Activated CD4-positive, alpha-beta T cell treated with anti-CD3 and anti-CD28 coated beads, Interleukin-2, amount 50 U/mL, for 48 hours (primary cell): Measurements from ENCODE around the gene PPP1R3G.
"Not testable (repeated sequence)": the region's sequence is repeated elsewhere in the genome, so short reads cannot be mapped to it uniquely, and the experiment has no call there.

ENCODE experiments used
- DNase-seq, 2 experiments: peaks; one replicate each; pipeline ENCODE4 v3.0.0-alpha.2; 2020

The PPP1R3G gene

DNA sequence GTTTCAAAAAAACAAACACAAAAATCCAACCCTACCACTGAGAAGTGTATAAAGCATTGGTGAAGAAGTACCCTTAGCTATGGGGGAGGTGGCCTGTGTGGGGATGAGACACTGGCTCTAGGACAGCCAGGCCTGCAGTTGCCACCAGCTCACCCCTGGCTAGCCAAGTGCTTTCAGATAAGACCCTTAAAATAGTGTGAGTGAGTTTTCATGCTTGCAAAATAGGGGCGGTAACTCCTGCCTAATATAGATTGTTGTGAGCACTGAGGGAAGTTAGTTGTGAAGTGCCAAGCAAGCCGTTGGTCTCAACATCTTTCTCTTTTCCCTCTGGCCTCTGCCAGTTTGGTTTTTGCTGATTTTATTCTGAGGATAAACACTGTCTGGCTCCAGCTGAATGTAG lies 11.3 kb downstream of the PPP1R3G start:
- no peak for DNase-seq

GRCh38 chr6:5098501-5099270 lies 13.5 kb downstream of the PPP1R3G start:
- DNase-seq = no peak

GRCh38 chr6:5099537-5099936 lies 14.4 kb downstream of the PPP1R3G start:
- no peak for DNase-seq

DNA sequence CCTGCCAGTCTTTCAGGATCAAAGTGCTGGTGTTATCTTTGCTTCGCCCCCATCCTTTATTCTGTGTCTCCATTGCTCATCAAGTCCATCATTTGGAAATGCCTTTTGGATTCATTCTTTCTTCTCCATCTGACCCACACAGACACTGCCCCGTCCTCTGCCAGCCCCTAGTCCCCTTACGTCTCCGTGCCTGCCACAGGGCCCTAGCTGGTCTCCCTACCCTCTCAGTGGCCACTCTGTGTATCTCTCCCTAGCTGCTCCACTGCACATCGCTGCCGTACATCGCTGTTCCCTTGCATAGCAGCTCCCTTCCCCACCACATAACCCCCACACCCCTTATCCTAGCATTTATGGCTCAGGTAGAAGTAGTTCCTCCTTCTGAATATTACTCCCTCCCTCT lies 15.7 kb downstream of the PPP1R3G start:
- no peak for DNase-seq

DNA sequence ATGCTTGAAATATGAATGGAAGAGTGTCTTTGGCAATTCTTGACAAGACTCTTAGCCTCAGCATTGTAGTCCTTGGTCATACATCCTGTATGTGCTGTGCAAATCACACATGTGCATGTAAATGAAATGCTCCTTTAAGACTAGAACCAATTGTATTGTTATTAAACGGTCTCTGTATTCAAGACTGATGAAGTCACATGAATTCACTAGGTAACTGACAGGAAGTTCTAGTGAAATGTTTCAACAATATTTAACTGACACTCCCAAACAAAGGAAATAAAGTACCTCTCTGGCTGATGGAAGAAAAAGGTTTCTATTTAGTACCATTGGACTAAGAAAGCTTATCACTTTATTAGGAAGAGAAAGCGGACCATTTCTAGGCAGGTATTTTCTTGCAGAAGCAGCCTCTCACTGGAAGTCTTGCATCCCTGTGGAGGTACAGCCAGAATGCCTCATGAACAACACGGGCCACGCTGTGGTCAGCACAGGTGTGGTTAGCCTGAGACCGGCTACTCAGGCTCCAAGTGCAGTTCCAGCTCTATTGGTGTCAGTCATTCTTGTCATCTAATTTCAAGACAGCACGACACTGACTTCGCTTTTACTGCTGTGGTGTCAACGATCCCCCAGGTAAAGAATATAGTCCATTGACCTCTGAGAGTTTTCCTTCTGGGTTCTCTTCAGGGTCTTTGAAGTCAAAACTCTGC lies 17.3 kb downstream of the PPP1R3G start:
- DNase-seq = no peak

- DNase-seq = no peak
Observed at GRCh38 chr6:5103250-5103649, 18.1 kb downstream of the PPP1R3G start.

GRCh38 chr6:5104667-5105066 lies 19.5 kb downstream of the PPP1R3G start:
- DNase-seq = no peak

DNA sequence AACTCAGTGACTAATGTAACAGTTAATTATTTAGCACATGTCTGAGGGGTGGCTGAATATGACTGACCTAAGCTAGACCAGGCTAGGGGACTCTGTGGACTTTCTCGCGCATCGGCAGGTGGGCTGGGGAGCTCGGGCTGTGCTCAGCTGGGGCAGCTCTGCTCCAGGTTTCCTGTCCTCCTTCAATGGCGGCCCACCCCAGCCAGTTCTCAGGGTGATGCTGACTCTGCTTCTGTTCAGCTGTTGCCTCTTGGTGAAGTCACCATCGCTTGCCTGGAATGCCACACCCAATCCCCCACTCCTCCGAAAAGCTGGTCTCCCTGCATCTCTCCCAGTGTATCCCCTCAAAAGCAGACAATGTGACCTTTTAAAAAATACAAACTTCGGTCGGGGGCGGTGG lies 20.0 kb downstream of the PPP1R3G start:
- no peak for DNase-seq

DNA sequence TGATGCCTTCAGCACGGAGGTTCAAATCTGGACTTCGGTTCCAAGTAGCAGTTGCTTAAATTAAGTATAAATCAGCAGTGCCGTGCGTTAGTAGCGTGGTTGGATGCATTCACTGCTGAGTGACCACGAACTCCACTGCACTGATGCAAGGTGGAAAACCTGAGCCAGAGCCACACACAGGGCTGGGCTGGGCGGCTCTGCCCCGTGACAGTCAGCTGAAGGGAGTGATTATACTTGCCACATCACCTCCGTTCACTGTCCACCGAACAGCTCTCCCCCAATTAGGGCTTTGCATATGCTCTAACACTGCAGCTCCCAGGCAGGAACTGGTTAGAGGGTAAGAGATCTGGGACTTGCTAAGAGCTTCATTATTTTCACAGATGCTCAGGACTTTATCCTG lies 22.2 kb downstream of the PPP1R3G start:
- DNase-seq = no peak

DNA sequence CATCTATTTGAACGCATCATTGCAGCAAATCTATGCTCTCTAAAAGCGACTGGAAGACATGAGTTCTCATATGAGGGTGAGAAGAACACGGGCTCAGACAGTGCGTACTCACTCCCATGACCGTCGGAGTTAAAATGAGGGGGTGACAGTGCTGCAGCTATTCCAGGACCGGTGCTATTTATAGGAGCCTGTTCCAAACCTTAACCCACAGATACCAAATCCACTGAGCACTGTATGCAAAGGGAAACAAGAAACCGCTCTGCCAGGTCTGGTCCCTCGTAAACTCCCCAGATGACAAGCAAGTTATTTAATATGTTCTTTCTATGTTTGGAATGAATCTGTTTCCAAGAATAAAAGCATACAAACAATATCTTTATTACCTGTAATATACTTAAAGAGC lies 22.9 kb downstream of the PPP1R3G start:
- no peak for DNase-seq

GRCh38 chr6:5108536-5109150 lies 23.5 kb downstream of the PPP1R3G start:
- DNase-seq = no peak

- DNase-seq = no peak
Observed at GRCh38 chr6:5109436-5109835, 24.3 kb downstream of the PPP1R3G start.

DNA sequence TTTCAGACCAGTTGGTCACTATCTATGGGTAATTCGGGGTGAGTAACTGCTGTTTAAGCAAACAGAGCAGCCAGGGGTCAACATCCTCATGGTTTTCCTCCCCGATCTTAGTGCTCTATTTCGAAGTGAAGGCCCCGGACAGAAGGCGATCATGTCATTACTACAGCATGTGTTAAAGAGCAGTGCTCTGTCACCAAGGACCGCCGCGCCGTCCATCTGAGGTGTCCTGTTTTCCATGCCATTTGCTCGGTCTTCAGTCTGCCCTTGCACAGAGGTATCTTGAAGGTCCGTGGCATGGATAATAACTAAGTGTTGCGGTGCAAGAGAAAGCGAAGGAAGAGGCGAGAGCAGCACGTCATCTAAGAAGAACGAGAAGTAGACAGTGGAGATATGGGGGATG lies 25.1 kb downstream of the PPP1R3G start:
- no peak for DNase-seq

DNA sequence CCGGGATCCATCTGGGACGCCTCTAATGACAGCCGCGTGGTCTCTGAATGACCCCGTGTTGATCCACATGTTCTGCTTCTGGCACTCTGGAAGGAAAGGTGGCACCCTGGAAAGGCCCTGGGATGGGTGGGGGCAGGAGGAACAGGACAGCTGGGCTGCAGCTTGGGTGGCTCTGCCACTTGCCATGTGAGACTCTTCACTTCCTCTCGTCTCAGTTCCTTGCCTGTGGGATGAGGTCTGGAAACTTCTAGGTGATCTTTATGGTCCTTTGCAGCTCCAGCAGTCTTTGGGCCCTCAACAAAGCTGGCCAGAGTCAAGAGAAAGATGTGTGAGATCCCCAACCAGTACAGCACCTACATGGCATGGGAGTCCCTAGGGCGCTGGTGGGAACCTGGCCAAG lies 26.5 kb downstream of the PPP1R3G start:
- DNase-seq = no peak

DNA sequence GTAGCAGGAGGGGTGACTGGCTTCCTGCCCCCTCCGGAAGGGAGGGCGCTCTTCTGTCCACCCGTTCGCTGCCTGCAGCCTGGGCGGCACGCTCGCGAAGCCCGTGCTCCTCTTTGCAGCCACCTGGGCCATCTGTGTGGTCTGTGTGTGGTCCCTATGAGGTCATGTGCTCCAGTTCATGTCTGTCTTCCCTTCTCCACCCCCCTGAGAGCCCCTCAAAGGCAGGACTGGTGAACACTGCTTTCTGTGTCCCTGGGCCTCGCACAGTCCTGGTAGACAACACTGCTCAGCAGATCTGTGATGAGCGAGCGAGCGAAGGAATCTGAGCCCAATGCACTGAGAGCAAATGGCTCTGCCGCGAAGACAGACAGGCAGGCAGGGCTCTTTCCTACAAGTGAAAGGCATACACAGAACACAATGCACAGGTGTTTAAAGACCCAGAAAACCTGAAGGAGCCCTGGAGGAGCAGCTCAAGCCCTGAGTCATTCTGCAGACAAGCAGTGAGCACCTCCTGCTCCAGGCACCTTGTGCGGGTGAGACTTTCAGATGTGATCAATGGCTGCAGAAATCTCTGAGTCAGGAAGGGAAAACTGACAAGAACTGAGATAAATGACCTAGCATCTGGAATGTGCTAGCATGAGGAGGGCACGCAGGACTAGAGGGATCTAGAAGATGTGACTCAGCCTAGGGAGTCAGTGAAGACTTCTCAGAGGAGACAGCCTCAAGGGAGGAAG lies 27.1 kb downstream of the PPP1R3G start:
- no peak for DNase-seq

DNA sequence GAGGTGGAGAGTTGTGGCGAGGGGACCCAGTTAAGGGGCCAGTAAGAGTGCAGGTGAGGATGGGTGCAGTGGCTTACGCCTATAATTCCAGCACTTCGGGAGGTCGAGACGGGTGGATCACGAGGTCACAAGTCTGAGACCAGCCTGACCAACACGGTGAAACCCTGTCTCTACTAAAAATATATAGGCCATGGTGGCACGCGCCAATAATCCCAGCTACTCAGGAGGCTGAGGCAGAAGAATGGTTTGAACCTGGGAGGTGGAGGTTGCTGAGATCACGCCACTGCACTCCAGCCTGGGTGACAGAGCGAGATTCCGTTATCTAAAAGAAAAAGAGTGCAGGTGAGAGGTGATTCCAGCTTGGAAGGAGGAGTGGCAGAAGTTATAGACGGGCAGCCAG lies 28.0 kb downstream of the PPP1R3G start:
- no peak for DNase-seq

DNA sequence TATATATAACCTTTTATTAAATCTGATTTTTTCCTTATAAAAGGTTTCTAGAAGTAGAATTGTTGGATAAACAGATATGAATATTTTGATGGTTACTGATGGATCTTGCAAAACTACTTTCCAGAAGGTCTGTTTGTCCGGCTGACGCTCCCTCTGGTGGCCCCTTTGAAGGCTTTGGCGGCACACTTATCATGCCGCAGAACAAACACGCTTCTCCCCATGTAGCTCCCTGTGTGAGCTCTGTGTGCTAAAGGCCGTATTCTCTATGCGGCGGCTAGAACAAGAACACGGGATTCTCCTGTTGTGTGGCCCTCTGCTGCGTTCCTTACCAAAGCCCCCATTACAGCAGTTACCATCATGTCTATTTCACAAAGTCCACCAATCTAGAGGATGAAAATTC lies 30.0 kb downstream of the PPP1R3G start:
- DNase-seq = no peak

DNA sequence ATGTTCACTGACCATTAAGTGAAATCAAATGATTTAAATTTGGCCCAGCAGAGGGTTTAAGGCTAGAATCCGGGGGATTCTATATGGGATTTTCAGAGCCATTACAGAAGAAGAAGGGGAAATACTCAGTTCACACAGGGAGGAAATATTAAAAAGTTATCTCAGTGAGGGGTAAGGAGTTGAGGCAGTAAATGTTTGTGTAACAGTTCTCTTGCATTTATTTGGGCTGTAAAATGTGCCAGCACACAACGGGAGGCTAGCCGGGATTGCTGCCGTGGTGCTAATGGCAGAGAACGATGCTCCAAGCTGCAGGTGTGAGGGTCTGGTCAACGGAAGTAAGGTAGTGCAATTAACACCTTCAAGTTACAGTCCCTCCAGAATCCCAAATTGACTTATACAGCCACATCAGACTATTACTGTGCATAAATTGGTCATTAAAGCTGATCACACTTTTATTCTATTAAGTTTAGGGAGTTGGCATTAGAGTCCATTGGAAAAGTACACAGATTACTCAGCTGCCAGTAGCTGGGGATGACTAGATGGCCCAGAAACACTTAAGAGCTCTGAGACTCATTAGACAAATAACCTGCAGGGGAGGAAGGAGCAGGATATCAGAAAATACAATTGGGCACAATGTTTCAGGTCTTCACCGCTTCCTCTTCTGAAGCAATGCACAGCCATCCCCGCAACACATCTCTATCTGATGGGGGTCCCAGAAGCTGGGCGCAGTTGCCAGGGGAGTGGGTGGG lies 31.3 kb downstream of the PPP1R3G start:
- no peak for DNase-seq

DNA sequence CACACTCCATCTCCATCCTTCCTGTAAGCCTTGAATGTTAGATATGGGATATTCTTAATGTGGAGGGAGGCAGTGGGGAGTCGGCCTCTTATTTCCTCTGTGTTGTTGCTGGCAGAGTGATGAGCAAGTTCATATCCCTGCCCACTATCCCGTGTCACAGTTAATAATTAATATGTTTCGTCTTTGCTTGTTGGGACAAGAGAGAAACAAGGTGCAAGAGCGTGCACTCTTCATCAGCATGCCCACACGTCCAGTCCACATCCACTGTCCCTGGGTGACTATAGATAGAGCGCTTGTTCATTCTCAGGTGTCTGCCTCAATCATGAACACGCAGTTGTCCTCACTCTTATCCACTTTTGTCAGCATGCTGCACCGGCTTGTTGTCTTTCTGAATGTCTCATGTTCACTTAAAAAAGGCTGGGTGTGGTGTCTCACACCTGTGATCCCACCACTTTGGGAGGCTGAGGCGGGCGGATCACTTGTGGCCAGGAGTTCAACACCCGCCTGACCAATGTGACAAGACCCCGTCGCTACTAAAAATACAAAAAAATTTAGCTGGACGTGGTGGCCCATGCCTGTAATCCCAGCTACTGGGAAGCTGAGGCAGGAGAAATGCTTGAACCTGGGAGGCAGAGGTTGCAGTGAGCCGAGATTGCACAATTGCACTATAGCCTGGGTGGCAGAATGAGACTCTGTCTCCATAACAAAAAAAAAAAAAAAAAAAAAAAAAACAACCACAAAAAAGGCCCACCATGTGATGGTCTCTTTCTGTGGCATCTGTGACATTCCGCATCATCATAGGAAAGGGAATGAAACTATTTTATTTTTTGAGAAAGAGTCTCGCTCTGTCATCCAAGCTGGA lies 34.2 kb downstream of the PPP1R3G start:
- no peak for DNase-seq

- no peak for DNase-seq
Observed at GRCh38 chr6:5120011-5120410, 34.9 kb downstream of the PPP1R3G start.

- DNase-seq = not testable (repeated sequence)
Observed at GRCh38 chr6:5120543-5120942, 35.4 kb downstream of the PPP1R3G start.

- no peak for DNase-seq
Observed at GRCh38 chr6:5121479-5121878, 36.3 kb downstream of the PPP1R3G start.
